ENCODE results near the gene SLC1A4.
"Not testable (repeated sequence)": the region's sequence is repeated elsewhere in the genome, so short reads cannot be mapped to it uniquely, and the experiment has no call there.

Gene SLC1A4

GRCh38 chr2:64992218-64992617 lies 3.0 kb downstream of the SLC1A4 start:
- no peak for DNase-seq (ENCODE audit: low read depth in 2 of 2)

- DNase-seq (ENCODE audit: low read depth in 2 of 2), result no peak
Observed at GRCh38 chr2:64992990-64993389, 3.8 kb downstream of the SLC1A4 start.

- no peak for DNase-seq (ENCODE audit: low read depth in 2 of 2)
Observed at GRCh38 chr2:64995041-64995440, 5.8 kb downstream of the SLC1A4 start.

- DNase-seq (ENCODE audit: low read depth in 2 of 2), result no peak
Observed at GRCh38 chr2:64996871-64997307, 7.7 kb downstream of the SLC1A4 start.

- no peak for DNase-seq (ENCODE audit: low read depth in 2 of 2)
Observed at GRCh38 chr2:64998658-64999061, 9.5 kb downstream of the SLC1A4 start.

GRCh38 chr2:64999754-65000153 lies 10.6 kb downstream of the SLC1A4 start:
- no peak for DNase-seq (ENCODE audit: low read depth in 2 of 2)

- DNase-seq (ENCODE audit: low read depth in 2 of 2), result no peak
Observed at GRCh38 chr2:65000644-65001043, 11.4 kb downstream of the SLC1A4 start.

GRCh38 chr2:65003037-65003436 lies 13.8 kb downstream of the SLC1A4 start:
- no peak for DNase-seq (ENCODE audit: low read depth in 2 of 2)

- DNase-seq (ENCODE audit: low read depth in 2 of 2), result not testable (repeated sequence)
Observed at GRCh38 chr2:65004232-65004631, 15.0 kb downstream of the SLC1A4 start.

- no peak for DNase-seq (ENCODE audit: low read depth in 2 of 2)
Observed at GRCh38 chr2:65013776-65014175, 24.6 kb downstream of the SLC1A4 start.

- DNase-seq (ENCODE audit: low read depth in 2 of 2), result no peak
Observed at GRCh38 chr2:65015731-65016130, 26.5 kb downstream of the SLC1A4 start.

- DNase-seq (ENCODE audit: low read depth in 2 of 2), result no peak
Observed at GRCh38 chr2:65016789-65017188, 27.6 kb downstream of the SLC1A4 start.

- DNase-seq (ENCODE audit: low read depth in 2 of 2), result no peak
Observed at GRCh38 chr2:65017335-65017734, 28.1 kb downstream of the SLC1A4 start.

- DNase-seq (ENCODE audit: low read depth in 2 of 2), result no peak
Observed at GRCh38 chr2:65018141-65018582, 29.0 kb downstream of the SLC1A4 start.

GRCh38 chr2:65019010-65019409 lies 29.8 kb downstream of the SLC1A4 start:
- no peak for DNase-seq (ENCODE audit: low read depth in 2 of 2)

GRCh38 chr2:65019675-65020195 lies 30.5 kb downstream of the SLC1A4 start:
- no peak for DNase-seq (ENCODE audit: low read depth in 2 of 2)

- DNase-seq (ENCODE audit: low read depth in 2 of 2), result not testable (repeated sequence)
Observed at GRCh38 chr2:65020251-65020650, 31.1 kb downstream of the SLC1A4 start.

- no peak for DNase-seq (ENCODE audit: low read depth in 2 of 2)
Observed at GRCh38 chr2:65020943-65021528, 31.8 kb downstream of the SLC1A4 start.

GRCh38 chr2:65021709-65022108 lies 32.5 kb downstream of the SLC1A4 start:
- no peak for DNase-seq (ENCODE audit: low read depth in 2 of 2)

GRCh38 chr2:65022189-65022588 lies 33.0 kb downstream of the SLC1A4 start:
- no peak for DNase-seq (ENCODE audit: low read depth in 2 of 2)

GRCh38 chr2:65023742-65024141 lies 34.5 kb downstream of the SLC1A4 start:
- no peak for DNase-seq (ENCODE audit: low read depth in 2 of 2)

GRCh38 chr2:65024149-65024829 lies 35.1 kb downstream of the SLC1A4 start:
- DNase-seq (ENCODE audit: low read depth in 2 of 2), result no peak

GRCh38 chr2:65025453-65026123 lies 36.4 kb downstream of the SLC1A4 start:
- no peak for DNase-seq (ENCODE audit: low read depth in 2 of 2)
